ENCODE measurements around the gene TMEM234. TPM values are rescaled to one million over a fixed set of nuclear protein-coding genes. Genes with fewer than 3 reads are reported as not detected.

Gene TMEM234
- total and polyA plus RNA-seq, 2 of the 13 experiments (the other 11 are each of a cell fraction or from before 2014, with no cell fraction given), result 6.1 to 9.0 TPM

- no peak for TF ChIP-seq CBFB (CRISPR knock-in tag; IDR thresholded peaks at IDR 0.05)
- TF ChIP-seq, protein P1, sequence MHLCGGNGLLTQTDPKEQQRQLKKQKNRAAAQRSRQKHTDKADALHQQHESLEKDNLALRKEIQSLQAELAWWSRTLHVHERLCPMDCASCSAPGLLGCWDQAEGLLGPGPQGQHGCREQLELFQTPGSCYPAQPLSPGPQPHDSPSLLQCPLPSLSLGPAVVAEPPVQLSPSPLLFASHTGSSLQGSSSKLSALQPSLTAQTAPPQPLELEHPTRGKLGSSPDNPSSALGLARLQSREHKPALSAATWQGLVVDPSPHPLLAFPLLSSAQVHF (CRISPR knock-in tag; IDR thresholded peaks at IDR 0.05), result no peak
- TF ChIP-seq ZBTB4 (CRISPR knock-in tag; IDR thresholded peaks at IDR 0.05; ENCODE audit: borderline replicate concordance), result no peak
Measured at GRCh38 chr1:32223683-32224082, 1.5 kb upstream of the TMEM234 start (continued).

GRCh38 chr1:32221581-32221979 lies 573 bp downstream of the TMEM234 start:
- ATAC-seq, result no peak
- peak overlapping the region; percentile 82 to 89 (median 85) for H3K4me3 ChIP-seq (replicated peaks in 1 of 3; ENCODE audit: insufficient read depth in 1 of 3, low read depth in 2 of 3, low read length in 3 of 3)
- no peak overlapping the region for H2AFZ ChIP-seq (ENCODE audit: low read length)
- H3K4me2 ChIP-seq (ENCODE audit: low read depth, low read length), result peak overlapping the region; percentile 91
- POLR2A ChIA-PET, result interaction anchor here (0.9 to 1.8 kb wide), 3 partner anchors 30 to 70 kb away, joined by 3 to 4 read pairs (median 4); partner anchors contain the start of genes HDAC1, LCK and TXLNA
- H3K36me3 ChIP-seq (replicated peaks in 1 of 2; ENCODE audit: control insufficient read depth in 1 of 2, insufficient read depth in 2 of 2, low read length in 2 of 2), result peaks cover 13 to 27% of the 10 kb centered on the region in 2 experiments; a peak in 4 of 5 replicates
- peaks cover 29% of the 10 kb centered on the region for H3K79me2 ChIP-seq (ENCODE audit: insufficient read depth, low read length)
- no peak for DNase-seq (ENCODE audit: low spot score)
- H3K9ac ChIP-seq (ENCODE audit: insufficient read depth, low read depth, low read length), result peak overlapping the region; percentile 91
- BruUV-seq (replicated peaks), result TSS peak; percentile 47
- H4K20me1 ChIP-seq (ENCODE audit: insufficient read depth, low read length), result no peaks in the 10 kb centered on the region; the same call in 1 of the 2 replicates
- H3K4me1 ChIP-seq (ENCODE audit: insufficient read depth, low read length), result peaks cover 29% of the 10 kb centered on the region
- no peak for FAIRE-seq
- no peaks in the 10 kb centered on the region for H3K9me3 ChIP-seq (ENCODE audit: low read length)
- in situ Hi-C loops (cut with HindIII; ENCODE audit: extremely low pct_ligation_motif_present, low pct_unique_long_range_greater_than_20kb), result no loop called here
- CTCF ChIA-PET (ENCODE audit: low intra/inter-chr PET ratio, low total read pairs), result no interaction called here
- intact Hi-C loops (cut with micrococcal nuclease; ENCODE audit: unreplicated experiment), result no loop called here
- no peaks in the 10 kb centered on the region; a peak in 2 of 5 replicates for H3K27me3 ChIP-seq (ENCODE audit: control insufficient read depth in 1 of 2, insufficient read depth in 2 of 2, low read length in 2 of 2)
- peak overlapping the region; percentile 69 for H3K27ac ChIP-seq (ENCODE audit: extremely low read length, insufficient read depth, low read length)
- WGBS (ENCODE audit: low lambda C conversion rate), result 0% methylated on average over 6 of the region's 13 CpGs
- TF ChIP-seq PAF1 (CRISPR knock-in tag; IDR thresholded peaks at IDR 0.05) (no peak), ZMAT3 (CRISPR knock-in tag; conservative IDR thresholded peaks at IDR 0.05) (no peak), ZBTB43 (CRISPR knock-in tag; conservative IDR thresholded peaks at IDR 0.05) (no peak), CENPT (CRISPR knock-in tag; IDR thresholded peaks at IDR 0.05; ENCODE audit: low read depth) (no peak), RERE (CRISPR knock-in tag; IDR thresholded peaks at IDR 0.05; ENCODE audit: low read depth) (no peak)
- TF ChIP-seq, protein P2, sequence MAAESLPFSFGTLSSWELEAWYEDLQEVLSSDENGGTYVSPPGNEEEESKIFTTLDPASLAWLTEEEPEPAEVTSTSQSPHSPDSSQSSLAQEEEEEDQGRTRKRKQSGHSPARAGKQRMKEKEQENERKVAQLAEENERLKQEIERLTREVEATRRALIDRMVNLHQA (CRISPR knock-in tag; IDR thresholded peaks at IDR 0.05), result no peak
